Measurements from ENCODE around the gene CREBBP. TPM values are rescaled to one million over a fixed set of nuclear protein-coding genes. Genes with fewer than 3 reads are reported as not detected.

The CREBBP gene
- total RNA-seq, 4 donors from 2014 or later: 58.5 to 146 (median 65.6) TPM

DNA sequence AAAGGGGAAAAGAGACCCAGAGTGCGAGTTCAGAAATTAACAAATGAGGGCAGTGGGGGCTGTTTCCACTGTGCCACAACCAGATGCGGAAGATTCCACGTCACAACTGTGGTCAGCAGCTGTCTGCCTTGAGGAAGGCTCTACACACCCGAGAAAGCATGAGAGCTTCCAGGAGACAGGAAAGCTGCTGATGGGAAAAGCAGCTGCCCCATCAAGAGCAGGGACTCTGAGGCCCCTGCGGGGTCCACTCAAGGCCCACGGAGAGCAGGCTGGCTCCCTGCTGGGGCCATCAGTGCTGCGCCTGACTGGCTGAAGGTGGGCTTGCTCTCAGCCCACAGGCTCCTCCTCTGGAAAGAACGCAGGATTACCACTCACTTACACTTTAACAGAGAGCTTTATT lies 148.3 kb downstream of the CREBBP start:
- Histone ChIP-seq H3K27ac (no peak overlapping the region), H3K4me3 (no peak overlapping the region), H3K9me3 (no peaks in the 10 kb centered on the region), H3K27me3 (no peaks in the 10 kb centered on the region), H3K4me1 (no peaks in the 10 kb centered on the region), H3K36me3 (no peaks in the 10 kb centered on the region)
- TF ChIP-seq POLR2A (IDR thresholded peaks at IDR 0.05): no peak
- TF ChIP-seq CTCF (IDR thresholded peaks at IDR 0.05): no peak
- intact Hi-C loops (cut with DNase I; ENCODE audit: low total_unique reads): no loop called here
- DNase-seq: no peak

- Histone ChIP-seq H3K4me1 (no peaks in the 10 kb centered on the region), H3K27ac (no peak overlapping the region), H3K9me3 (no peaks in the 10 kb centered on the region), H3K36me3 (no peaks in the 10 kb centered on the region), H3K27me3 (no peaks in the 10 kb centered on the region), H3K4me3 (no peak overlapping the region)
- TF ChIP-seq CTCF (IDR thresholded peaks at IDR 0.05): no peak
- intact Hi-C loops (cut with DNase I; ENCODE audit: low total_unique reads): no loop called here
- no peak for DNase-seq
Measured at GRCh38 chr16:3731126-3731935, 149.2 kb downstream of the CREBBP start.

- H3K27me3 ChIP-seq: no peaks in the 10 kb centered on the region
- TF ChIP-seq CTCF (IDR thresholded peaks at IDR 0.05): no peak
- TF ChIP-seq POLR2A (IDR thresholded peaks at IDR 0.05): no peak
- intact Hi-C loops (cut with DNase I; ENCODE audit: low total_unique reads): no loop called here
- H3K4me3 ChIP-seq: no peak overlapping the region
- H3K9me3 ChIP-seq: no peaks in the 10 kb centered on the region
- no peaks in the 10 kb centered on the region for H3K4me1 ChIP-seq
- H3K36me3 ChIP-seq: no peaks in the 10 kb centered on the region
- DNase-seq: no peak
- H3K27ac ChIP-seq: no peak overlapping the region
Measured at GRCh38 chr16:3730161-3731125, 150.1 kb downstream of the CREBBP start.

GRCh38 chr16:3729161-3730112 lies 151.1 kb downstream of the CREBBP start:
- no peak for TF ChIP-seq POLR2A (IDR thresholded peaks at IDR 0.05)
- TF ChIP-seq CTCF (IDR thresholded peaks at IDR 0.05): no peak
- intact Hi-C loops (cut with DNase I; ENCODE audit: low total_unique reads): no loop called here
- no peak overlapping the region for H3K4me3 ChIP-seq

More at GRCh38 chr16:3729161-3730112, 151.1 kb downstream of the CREBBP start:
- Histone ChIP-seq H3K36me3 (no peaks in the 10 kb centered on the region), H3K27ac (no peak overlapping the region), H3K9me3 (no peaks in the 10 kb centered on the region), H3K27me3 (no peaks in the 10 kb centered on the region), H3K4me1 (no peaks in the 10 kb centered on the region)
- DNase-seq: no peak
